Measurements from ENCODE around the gene SEMA3C.

The SEMA3C gene

GRCh38 chr7:80922253-80923049 is 3.6 kb upstream of the SEMA3C start (continued):
- TF ChIP-seq ZNF280C (tag by site-specific recombination; IDR thresholded peaks at IDR 0.05) (no peak), ZNF404 (tag by site-specific recombination; IDR thresholded peaks at IDR 0.05) (no peak), ZNF558 (tag by site-specific recombination; IDR thresholded peaks at IDR 0.05) (no peak), ZNF132 (tag by site-specific recombination; IDR thresholded peaks at IDR 0.05; ENCODE audit: borderline replicate concordance) (no peak)
- TF ChIP-seq, protein P1, sequence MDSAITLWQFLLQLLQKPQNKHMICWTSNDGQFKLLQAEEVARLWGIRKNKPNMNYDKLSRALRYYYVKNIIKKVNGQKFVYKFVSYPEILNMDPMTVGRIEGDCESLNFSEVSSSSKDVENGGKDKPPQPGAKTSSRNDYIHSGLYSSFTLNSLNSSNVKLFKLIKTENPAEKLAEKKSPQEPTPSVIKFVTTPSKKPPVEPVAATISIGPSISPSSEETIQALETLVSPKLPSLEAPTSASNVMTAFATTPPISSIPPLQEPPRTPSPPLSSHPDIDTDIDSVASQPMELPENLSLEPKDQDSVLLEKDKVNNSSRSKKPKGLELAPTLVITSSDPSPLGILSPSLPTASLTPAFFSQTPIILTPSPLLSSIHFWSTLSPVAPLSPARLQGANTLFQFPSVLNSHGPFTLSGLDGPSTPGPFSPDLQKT (IDR thresholded peaks at IDR 0.05; ENCODE audit: borderline replicate concordance, low read depth, low read length): no peak

DNA sequence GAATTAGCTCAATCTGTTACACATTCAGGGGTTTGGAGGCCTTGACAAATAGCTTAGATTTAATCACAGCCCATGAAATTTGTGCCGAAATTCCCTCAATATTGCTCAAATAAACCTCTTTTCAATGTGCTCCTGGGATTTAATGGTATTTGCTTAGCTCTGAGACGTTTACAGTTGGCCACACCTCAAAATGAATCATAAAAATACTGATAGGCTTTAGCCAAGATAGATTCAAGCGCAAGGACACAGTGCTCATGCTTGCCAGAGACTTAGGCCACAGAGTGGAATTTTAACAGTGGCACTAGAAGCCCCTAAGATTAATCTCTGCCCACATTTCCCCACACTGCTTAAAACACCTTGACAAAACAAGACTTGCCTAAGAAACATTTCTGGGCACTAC is 2.3 kb upstream of the SEMA3C start:
- Histone ChIP-seq H3K27ac (ENCODE audit: extremely low read depth, low read depth, low read length) (no peak overlapping the region), H3K4me1 (ENCODE audit: control insufficient read depth, insufficient read depth, low read length) (peaks cover 32% of the 10 kb centered on the region), H3K4me3 (ENCODE audit: low read depth, low read length) (no peak overlapping the region), H3K36me3 (ENCODE audit: control insufficient read depth in 2 of 2, insufficient read depth in 1 of 2, low read length in 2 of 2) (no peaks in the 10 kb centered on the region), H3K9me3 (ENCODE audit: control insufficient read depth, insufficient read depth, low read depth, low read length) (no peaks in the 10 kb centered on the region)
- ChIA-PET POLR2A (no interaction called here), CTCF (interaction anchor here (0.7 to 1.4 kb wide), 5 partner anchors 23 to 536 kb away, joined by 3 to 4 read pairs (median 3); no protein-coding TSS in a partner anchor)
- TF ChIP-seq FEZF1 (tag by site-specific recombination; IDR thresholded peaks at IDR 0.05): 0 out of 2 replicates have a peak, but pooled peaks have one; percentile 14
- TF ChIP-seq ZNF433 (tag by site-specific recombination; IDR thresholded peaks at IDR 0.05; ENCODE audit: low read depth): no peak
- no peak for TF ChIP-seq GLIS2 (tag by site-specific recombination; IDR thresholded peaks at IDR 0.05)
- TF ChIP-seq ZNF510 (tag by site-specific recombination; IDR thresholded peaks at IDR 0.05; ENCODE audit: insufficient replicate concordance): no peak
- no peak for TF ChIP-seq ZNF148 (tag by site-specific recombination; IDR thresholded peaks at IDR 0.05; ENCODE audit: borderline replicate concordance)
- TF ChIP-seq PRDM6 (tag by site-specific recombination; IDR thresholded peaks at IDR 0.05): peak; percentile 48; the same call in 1 of the 2 replicates
- peak; percentile 23; the same call in 1 of the 2 replicates for TF ChIP-seq KLF10 (tag by site-specific recombination; IDR thresholded peaks at IDR 0.05)

DNA sequence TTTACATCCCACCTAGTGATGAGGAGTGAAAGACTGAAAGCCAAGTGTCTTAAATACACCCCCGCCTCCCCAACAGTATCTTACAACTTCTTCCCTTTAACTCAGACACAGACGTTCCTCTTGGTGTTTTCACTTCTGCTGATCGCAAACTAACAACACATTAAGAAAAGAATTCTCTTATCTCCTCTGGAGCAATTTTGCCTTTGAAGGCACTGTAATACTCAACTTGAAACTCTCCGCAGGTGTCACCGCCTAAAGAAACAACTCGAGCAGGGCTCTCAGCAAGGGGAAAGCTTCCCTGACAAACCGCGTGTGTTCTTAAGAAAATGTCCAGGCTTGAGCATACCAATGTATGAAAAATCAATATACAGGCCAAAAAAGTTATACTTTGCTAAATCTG is 452 bp downstream of the SEMA3C start:
- Histone ChIP-seq H3K9me3 (ENCODE audit: control insufficient read depth, insufficient read depth, low read depth, low read length) (no peaks in the 10 kb centered on the region), H3K4me3 (ENCODE audit: low read depth, low read length) (peak overlapping the region; percentile 58), H3K36me3 (ENCODE audit: control insufficient read depth in 2 of 2, insufficient read depth in 1 of 2, low read length in 2 of 2) (peaks cover 0 to 4% of the 10 kb centered on the region in 2 experiments; a peak in 1 of 3 replicates), H3K27ac (ENCODE audit: extremely low read depth, low read depth, low read length) (peak overlapping the region; percentile 92), H3K4me1 (ENCODE audit: control insufficient read depth, insufficient read depth, low read length) (peaks cover 23% of the 10 kb centered on the region)
- POLR2A ChIA-PET: interaction anchor here (0.7 to 1.5 kb wide), 12 partner anchors 9 to 156 kb away, joined by 3 to 9 read pairs (median 4); no protein-coding TSS in a partner anchor
- TF ChIP-seq, protein P2, sequence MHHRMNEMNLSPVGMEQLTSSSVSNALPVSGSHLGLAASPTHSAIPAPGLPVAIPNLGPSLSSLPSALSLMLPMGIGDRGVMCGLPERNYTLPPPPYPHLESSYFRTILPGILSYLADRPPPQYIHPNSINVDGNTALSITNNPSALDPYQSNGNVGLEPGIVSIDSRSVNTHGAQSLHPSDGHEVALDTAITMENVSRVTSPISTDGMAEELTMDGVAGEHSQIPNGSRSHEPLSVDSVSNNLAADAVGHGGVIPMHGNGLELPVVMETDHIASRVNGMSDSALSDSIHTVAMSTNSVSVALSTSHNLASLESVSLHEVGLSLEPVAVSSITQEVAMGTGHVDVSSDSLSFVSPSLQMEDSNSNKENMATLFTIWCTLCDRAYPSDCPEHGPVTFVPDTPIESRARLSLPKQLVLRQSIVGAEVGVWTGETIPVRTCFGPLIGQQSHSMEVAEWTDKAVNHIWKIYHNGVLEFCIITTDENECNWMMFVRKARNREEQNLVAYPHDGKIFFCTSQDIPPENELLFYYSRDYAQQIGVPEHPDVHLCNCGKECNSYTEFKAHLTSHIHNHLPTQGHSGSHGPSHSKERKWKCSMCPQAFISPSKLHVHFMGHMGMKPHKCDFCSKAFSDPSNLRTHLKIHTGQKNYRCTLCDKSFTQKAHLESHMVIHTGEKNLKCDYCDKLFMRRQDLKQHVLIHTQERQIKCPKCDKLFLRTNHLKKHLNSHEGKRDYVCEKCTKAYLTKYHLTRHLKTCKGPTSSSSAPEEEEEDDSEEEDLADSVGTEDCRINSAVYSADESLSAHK (tag by site-specific recombination; IDR thresholded peaks at IDR 0.05): no peak
- 0 out of 2 replicates have a peak, but pooled peaks have one; percentile 16 for TF ChIP-seq PRDM6 (tag by site-specific recombination; IDR thresholded peaks at IDR 0.05)
- peak; percentile 60; the same call in 1 of the 2 replicates for TF ChIP-seq TCF7L2 (IDR thresholded peaks at IDR 0.05; ENCODE audit: borderline replicate concordance, low read depth, low read length)
- peak; percentile 41; the same call in 1 of the 2 replicates for TF ChIP-seq ZIC2 (tag by site-specific recombination; IDR thresholded peaks at IDR 0.05)
- CTCF ChIA-PET: interaction anchor here (0.6 to 2.8 kb wide), 6 partner anchors 33 to 1860 kb away, joined by 3 to 7 read pairs (median 4); no protein-coding TSS in a partner anchor
